HL-60 (cell line): ENCODE measurements around the gene CELF1.

Experiments used
- DNase-seq, 2 experiments: peaks; one replicate each; pipeline ENCODE4 v3.0.0-alpha.2; 2010 to 2020; ENCODE audit warnings: low read depth in 1 of 2, low spot score in 1 of 2
- H3K27ac ChIP-seq: fragments of 250-450 bp; sonication (Bioruptor Pico); replicated peaks from 2 replicates; pipeline ENCODE4 v1.5.1; 2020; ENCODE audit warnings: mild to moderate bottlenecking, moderate library complexity
- H3K27me3 ChIP-seq: fragments of 250-450 bp; sonication (Bioruptor Pico); 2 replicates; pipeline ENCODE4 v1.5.1; 2021; ENCODE audit warnings: mild to moderate bottlenecking, moderate library complexity; ENCODE audit not compliant: insufficient read depth, poor library complexity, severe bottlenecking
- H3K4me3 ChIP-seq: replicated peaks from 2 replicates; pipeline ENCODE4 v1.5.1; 2011; ENCODE audit warnings: mild to moderate bottlenecking, control low read depth, low read length; ENCODE audit not compliant: insufficient read depth
- GABPA ChIP-seq: IDR thresholded peaks from 2 replicates; pipeline ENCODE4 v1.6.1; 2012; ENCODE audit warnings: low read depth
- POLR2AphosphoS5 ChIP-seq: IDR thresholded peaks from 2 replicates; pipeline ENCODE4 v1.6.1; 2012; ENCODE audit warnings: low read depth
- SPI1 ChIP-seq: IDR thresholded peaks from 2 replicates; pipeline ENCODE4 v1.6.1; 2012; ENCODE audit warnings: low read depth, mild to moderate bottlenecking, borderline replicate concordance
- TF ChIP-seq, protein P1 (sequence below): IDR thresholded peaks from 2 replicates; pipeline ENCODE4 v1.6.1; 2012; ENCODE audit warnings: low read depth; ENCODE audit not compliant: insufficient replicate concordance
- TF ChIP-seq, protein P2 (sequence below): IDR thresholded peaks from one replicate; pipeline ENCODE4 v1.5.1; 2011; ENCODE audit warnings: low read length, control low read depth, inconsistent platforms; ENCODE audit not compliant: insufficient read depth

CELF1 gene

GRCh38 chr11:47593934-47594855 lies 41.3 kb upstream of the CELF1 start, which contains the start of gene C1QTNF4:
Gene C1QTNF4, minus strand, starts transcription at chr11:47594411. Its CDS starts 3,601 bp downstream, at chr11:47590810.
- no peak within 1 kb of the TSS for H3K27ac ChIP-seq
- H3K27me3 ChIP-seq, result peaks cover 17% of the 10 kb centered on the region
- TF ChIP-seq SPI1 (no peak), GABPA (no peak), POLR2AphosphoS5 (no peak)
- TF ChIP-seq, protein P1, sequence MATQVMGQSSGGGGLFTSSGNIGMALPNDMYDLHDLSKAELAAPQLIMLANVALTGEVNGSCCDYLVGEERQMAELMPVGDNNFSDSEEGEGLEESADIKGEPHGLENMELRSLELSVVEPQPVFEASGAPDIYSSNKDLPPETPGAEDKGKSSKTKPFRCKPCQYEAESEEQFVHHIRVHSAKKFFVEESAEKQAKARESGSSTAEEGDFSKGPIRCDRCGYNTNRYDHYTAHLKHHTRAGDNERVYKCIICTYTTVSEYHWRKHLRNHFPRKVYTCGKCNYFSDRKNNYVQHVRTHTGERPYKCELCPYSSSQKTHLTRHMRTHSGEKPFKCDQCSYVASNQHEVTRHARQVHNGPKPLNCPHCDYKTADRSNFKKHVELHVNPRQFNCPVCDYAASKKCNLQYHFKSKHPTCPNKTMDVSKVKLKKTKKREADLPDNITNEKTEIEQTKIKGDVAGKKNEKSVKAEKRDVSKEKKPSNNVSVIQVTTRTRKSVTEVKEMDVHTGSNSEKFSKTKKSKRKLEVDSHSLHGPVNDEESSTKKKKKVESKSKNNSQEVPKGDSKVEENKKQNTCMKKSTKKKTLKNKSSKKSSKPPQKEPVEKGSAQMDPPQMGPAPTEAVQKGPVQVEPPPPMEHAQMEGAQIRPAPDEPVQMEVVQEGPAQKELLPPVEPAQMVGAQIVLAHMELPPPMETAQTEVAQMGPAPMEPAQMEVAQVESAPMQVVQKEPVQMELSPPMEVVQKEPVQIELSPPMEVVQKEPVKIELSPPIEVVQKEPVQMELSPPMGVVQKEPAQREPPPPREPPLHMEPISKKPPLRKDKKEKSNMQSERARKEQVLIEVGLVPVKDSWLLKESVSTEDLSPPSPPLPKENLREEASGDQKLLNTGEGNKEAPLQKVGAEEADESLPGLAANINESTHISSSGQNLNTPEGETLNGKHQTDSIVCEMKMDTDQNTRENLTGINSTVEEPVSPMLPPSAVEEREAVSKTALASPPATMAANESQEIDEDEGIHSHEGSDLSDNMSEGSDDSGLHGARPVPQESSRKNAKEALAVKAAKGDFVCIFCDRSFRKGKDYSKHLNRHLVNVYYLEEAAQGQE, result no peak
- TF ChIP-seq, protein P2, sequence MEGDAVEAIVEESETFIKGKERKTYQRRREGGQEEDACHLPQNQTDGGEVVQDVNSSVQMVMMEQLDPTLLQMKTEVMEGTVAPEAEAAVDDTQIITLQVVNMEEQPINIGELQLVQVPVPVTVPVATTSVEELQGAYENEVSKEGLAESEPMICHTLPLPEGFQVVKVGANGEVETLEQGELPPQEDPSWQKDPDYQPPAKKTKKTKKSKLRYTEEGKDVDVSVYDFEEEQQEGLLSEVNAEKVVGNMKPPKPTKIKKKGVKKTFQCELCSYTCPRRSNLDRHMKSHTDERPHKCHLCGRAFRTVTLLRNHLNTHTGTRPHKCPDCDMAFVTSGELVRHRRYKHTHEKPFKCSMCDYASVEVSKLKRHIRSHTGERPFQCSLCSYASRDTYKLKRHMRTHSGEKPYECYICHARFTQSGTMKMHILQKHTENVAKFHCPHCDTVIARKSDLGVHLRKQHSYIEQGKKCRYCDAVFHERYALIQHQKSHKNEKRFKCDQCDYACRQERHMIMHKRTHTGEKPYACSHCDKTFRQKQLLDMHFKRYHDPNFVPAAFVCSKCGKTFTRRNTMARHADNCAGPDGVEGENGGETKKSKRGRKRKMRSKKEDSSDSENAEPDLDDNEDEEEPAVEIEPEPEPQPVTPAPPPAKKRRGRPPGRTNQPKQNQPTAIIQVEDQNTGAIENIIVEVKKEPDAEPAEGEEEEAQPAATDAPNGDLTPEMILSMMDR, result no peak
- H3K4me3 ChIP-seq, result no peak within 1 kb of the TSS
- DNase-seq, result no peak

DNA sequence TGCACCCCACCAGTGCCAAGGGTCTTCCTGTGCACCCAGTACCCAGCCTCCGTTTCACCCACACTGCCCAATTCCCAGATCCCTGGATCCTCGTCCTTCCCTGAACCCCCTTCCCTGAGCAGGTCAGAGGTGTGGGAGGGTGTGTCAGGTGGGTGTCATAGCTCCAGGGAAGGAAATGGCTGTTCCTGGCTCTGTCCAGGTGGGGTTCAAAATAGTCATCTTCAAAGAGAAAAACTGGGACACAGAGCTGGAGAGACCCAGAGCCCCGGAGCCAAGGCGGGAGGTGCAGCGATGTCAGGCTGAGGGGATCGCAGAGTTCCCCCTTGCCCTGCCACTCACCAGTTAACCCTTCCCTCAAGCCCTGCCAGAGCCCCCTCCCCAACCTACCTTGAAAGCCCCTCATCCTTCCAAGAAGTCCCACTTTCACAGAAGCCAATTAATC lies 40.6 kb upstream of the CELF1 start:
- H3K27ac ChIP-seq, result no peak overlapping the region
- no peak overlapping the region for H3K4me3 ChIP-seq
- peaks cover 17% of the 10 kb centered on the region for H3K27me3 ChIP-seq
- DNase-seq, result no peak
- no peak for TF ChIP-seq SPI1
- no peak for TF ChIP-seq POLR2AphosphoS5
- TF ChIP-seq, protein P2, result no peak
- TF ChIP-seq GABPA, result no peak
- TF ChIP-seq, protein P1, result no peak

- no peak for DNase-seq
- Histone ChIP-seq H3K4me3 (no peak overlapping the region), H3K27ac (no peak overlapping the region), H3K27me3 (peaks cover 17% of the 10 kb centered on the region)
- TF ChIP-seq GABPA, result no peak
- no peak for TF ChIP-seq SPI1
- no peak for TF ChIP-seq POLR2AphosphoS5
- TF ChIP-seq, protein P2, result no peak
- TF ChIP-seq, protein P1, result no peak
Measured at GRCh38 chr11:47592970-47593369, 40.0 kb upstream of the CELF1 start.
